ENCODE data around the gene UBXN7.
"Not testable (repeated sequence)": the region's sequence is repeated elsewhere in the genome, so short reads cannot be mapped to it uniquely, and the experiment has no call there.

DNA sequence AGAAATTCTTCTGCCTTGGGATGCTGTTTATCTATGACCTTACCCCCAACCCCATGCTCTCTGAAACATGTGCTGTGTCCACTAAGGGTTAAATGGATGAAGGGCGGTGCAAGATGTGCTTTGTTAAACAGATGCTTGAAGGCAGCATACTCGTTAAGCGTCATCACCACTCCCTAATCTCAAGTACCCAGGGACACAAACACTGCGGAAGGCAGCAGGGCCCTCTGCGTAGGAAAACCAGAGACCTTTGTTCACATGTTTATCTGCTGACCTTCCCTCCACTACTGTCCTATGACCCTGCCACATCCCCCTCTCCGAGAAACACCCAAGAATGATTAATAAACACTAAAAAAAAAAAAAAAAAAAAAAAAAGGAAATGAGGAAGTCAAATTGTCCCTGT, 46.2 kb downstream of the UBXN7 start:
- TF ChIP-seq, protein P1, sequence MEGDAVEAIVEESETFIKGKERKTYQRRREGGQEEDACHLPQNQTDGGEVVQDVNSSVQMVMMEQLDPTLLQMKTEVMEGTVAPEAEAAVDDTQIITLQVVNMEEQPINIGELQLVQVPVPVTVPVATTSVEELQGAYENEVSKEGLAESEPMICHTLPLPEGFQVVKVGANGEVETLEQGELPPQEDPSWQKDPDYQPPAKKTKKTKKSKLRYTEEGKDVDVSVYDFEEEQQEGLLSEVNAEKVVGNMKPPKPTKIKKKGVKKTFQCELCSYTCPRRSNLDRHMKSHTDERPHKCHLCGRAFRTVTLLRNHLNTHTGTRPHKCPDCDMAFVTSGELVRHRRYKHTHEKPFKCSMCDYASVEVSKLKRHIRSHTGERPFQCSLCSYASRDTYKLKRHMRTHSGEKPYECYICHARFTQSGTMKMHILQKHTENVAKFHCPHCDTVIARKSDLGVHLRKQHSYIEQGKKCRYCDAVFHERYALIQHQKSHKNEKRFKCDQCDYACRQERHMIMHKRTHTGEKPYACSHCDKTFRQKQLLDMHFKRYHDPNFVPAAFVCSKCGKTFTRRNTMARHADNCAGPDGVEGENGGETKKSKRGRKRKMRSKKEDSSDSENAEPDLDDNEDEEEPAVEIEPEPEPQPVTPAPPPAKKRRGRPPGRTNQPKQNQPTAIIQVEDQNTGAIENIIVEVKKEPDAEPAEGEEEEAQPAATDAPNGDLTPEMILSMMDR (conservative IDR thresholded peaks at IDR 0.05 in 1 of 2, IDR thresholded peaks at IDR 0.05 in 1 of 2; ENCODE audit: low read depth in 1 of 2, low read length in 2 of 2), result not testable (repeated sequence)
- TF ChIP-seq EZH2 (IDR thresholded peaks at IDR 0.05; ENCODE audit: low read length, missing control alignments), result not testable (repeated sequence)
